ENCODE results near the gene KRTAP5-1.

DNA sequence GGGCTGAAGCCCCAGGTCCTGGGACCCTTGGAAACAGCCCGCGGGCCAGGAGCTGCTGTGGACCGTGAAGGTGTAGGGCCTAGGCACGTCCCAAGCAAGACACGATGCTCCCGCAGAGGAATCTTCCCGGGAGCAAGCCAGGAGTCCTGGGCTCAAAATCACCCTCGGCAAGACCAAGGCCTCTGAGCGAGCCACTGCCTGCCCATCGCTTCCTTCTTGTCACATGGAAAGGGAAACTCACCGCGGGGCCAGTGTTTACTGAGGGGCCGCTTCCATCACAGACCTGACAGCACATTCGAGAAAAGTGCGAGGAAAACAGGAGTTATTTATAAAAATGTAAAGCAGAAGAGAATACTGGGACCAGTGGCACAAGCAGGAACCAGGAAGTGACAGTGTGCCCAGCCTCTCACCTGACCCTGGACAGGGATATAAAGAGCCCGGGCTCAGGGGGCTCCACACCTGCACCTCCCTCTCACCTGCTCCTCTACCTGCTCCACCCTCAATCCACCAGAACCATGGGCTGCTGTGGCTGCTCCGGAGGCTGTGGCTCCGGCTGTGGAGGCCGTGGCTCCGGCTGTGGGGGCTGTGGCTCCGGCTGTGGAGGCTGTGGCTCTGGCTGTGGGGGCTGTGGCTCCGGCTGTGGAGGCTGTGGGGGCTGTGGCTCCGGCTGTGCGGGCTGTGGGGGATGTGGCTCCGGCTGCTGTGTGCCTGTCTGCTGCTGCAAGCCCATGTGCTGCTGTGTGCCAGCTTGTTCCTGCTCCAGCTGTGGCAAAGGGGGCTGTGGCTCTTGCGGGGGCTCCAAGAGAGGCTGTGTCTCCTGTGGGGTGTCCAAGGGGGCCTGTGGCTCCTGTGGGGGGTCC is 44.5 kb upstream of the KRTAP5-1 start, which contains the start of gene KRTAP5-5:
- TF ChIP-seq, protein P1, sequence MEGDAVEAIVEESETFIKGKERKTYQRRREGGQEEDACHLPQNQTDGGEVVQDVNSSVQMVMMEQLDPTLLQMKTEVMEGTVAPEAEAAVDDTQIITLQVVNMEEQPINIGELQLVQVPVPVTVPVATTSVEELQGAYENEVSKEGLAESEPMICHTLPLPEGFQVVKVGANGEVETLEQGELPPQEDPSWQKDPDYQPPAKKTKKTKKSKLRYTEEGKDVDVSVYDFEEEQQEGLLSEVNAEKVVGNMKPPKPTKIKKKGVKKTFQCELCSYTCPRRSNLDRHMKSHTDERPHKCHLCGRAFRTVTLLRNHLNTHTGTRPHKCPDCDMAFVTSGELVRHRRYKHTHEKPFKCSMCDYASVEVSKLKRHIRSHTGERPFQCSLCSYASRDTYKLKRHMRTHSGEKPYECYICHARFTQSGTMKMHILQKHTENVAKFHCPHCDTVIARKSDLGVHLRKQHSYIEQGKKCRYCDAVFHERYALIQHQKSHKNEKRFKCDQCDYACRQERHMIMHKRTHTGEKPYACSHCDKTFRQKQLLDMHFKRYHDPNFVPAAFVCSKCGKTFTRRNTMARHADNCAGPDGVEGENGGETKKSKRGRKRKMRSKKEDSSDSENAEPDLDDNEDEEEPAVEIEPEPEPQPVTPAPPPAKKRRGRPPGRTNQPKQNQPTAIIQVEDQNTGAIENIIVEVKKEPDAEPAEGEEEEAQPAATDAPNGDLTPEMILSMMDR (IDR thresholded peaks at IDR 0.05; ENCODE audit: low read depth, low read length), result no peak
- TF ChIP-seq MYC (IDR thresholded peaks at IDR 0.05; ENCODE audit: low read depth, low read length) (no peak), POLR2A (IDR thresholded peaks at IDR 0.05; ENCODE audit: extremely low read depth, insufficient read length) (no peak)
- TF ChIP-seq, protein P2, sequence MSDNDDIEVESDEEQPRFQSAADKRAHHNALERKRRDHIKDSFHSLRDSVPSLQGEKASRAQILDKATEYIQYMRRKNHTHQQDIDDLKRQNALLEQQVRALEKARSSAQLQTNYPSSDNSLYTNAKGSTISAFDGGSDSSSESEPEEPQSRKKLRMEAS (IDR thresholded peaks at IDR 0.05; ENCODE audit: low read depth, low read length), result no peak

All from NB4 (cell line).